Endodermal cell (in vitro differentiated cells): Measurements from ENCODE around the gene ANXA4. TPM values are rescaled to one million over a fixed set of nuclear protein-coding genes. Genes with fewer than 3 reads are reported as not detected.

Experiments
- DNase-seq: peaks from one replicate; pipeline ENCODE4 v3.0.0-alpha.2; 2017
- H3K27ac ChIP-seq: 2 replicates; pipeline ENCODE4 v1.5.1; 2013; ENCODE audit warnings: mild to moderate bottlenecking, low read depth, low read length, moderate library complexity
- H3K27me3 ChIP-seq: 2 replicates; pipeline ENCODE4 v1.6.1; 2013; ENCODE audit warnings: mild to moderate bottlenecking, low read length, moderate library complexity; ENCODE audit not compliant: insufficient read depth, control insufficient read depth, poor library complexity, severe bottlenecking
- H3K36me3 ChIP-seq: 2 replicates; pipeline ENCODE4 v1.7.0; 2013; ENCODE audit warnings: mild to moderate bottlenecking, low read length, moderate library complexity; ENCODE audit not compliant: control insufficient read depth, insufficient read depth
- H3K4me1 ChIP-seq: one replicate; pipeline ENCODE4 v1.7.0; 2013; ENCODE audit warnings: low read length; ENCODE audit not compliant: control insufficient read depth, insufficient read depth
- H3K4me3 ChIP-seq: 2 replicates; pipeline ENCODE4 v1.5.1; 2013; ENCODE audit warnings: mild to moderate bottlenecking, low read length, moderate library complexity
- H3K9ac ChIP-seq: 2 replicates; pipeline ENCODE4 v1.6.1; 2013; ENCODE audit warnings: mild to moderate bottlenecking, low read length, moderate library complexity; ENCODE audit not compliant: poor library complexity, severe bottlenecking; ENCODE audit errors: extremely low read depth
- H3K9me3 ChIP-seq: 2 replicates; pipeline ENCODE4 v1.6.1; 2013; ENCODE audit warnings: mild to moderate bottlenecking, low read length, moderate library complexity; ENCODE audit not compliant: control insufficient read depth
- H3K27ac Mint-ChIP-seq: 2 replicates; pipeline ENCODE4 v1.8.0; 2020; ENCODE audit warnings: mixed read lengths
- H3K27me3 Mint-ChIP-seq: 2 replicates; pipeline ENCODE4 v1.8.0; 2021; ENCODE audit warnings: mild to moderate bottlenecking, mixed read lengths; ENCODE audit not compliant: insufficient read depth
- H3K36me3 Mint-ChIP-seq: 2 replicates; pipeline ENCODE4 v1.8.0; 2020; ENCODE audit warnings: low read depth, mixed read lengths
- H3K4me1 Mint-ChIP-seq: 2 replicates; pipeline ENCODE4 v1.8.0; 2020; ENCODE audit warnings: mixed read lengths
- H3K4me3 Mint-ChIP-seq: 2 replicates; pipeline ENCODE4 v1.8.0; 2020; ENCODE audit warnings: mild to moderate bottlenecking, moderate library complexity, mixed read lengths
- H3K9me3 Mint-ChIP-seq: 2 replicates; pipeline ENCODE4 v1.8.0; 2020; ENCODE audit warnings: mild to moderate bottlenecking, mixed read lengths
- WGBS, 2 experiments: methylation state at CpG; one replicate each; pipeline versions ENCODE4 v1.1.5 to v1.1.7; 2013; ENCODE audit warnings: missing lambda C conversion rate in 2 of 2, mixed read lengths in 1 of 2; ENCODE audit not compliant: insufficient coverage in 1 of 2, insufficient read length in 1 of 2; 5-methylcytosine and 5-hydroxymethylcytosine counted together
- total RNA-seq, 2 donors: library from RNA; stranded (reverse); fragmentation: NEBNext Ultra II Directional in 1 of 2; extraction: Animal tissue kit (Norgen Biotek cat#: 25700) in 1 of 2; gene quantifications; 2 replicates in 1 of 2; 3 replicates in 1 of 2; pipeline ENCODE4 v1.2.1, GENCODE V29; 2021
- TF ChIP-seq, protein P1 (sequence below): fragments of 200-600 bp; sonication (generic); conservative IDR thresholded peaks from 2 replicates; pipeline ENCODE4 v1.5.0; 2021; ENCODE audit warnings: antibody characterized with exemption, mild to moderate bottlenecking

The ANXA4 gene
- total RNA-seq, 2 donors from 2014 or later, result 18.0 to 21.4 TPM

- Mint-ChIP-seq H3K27ac (no peak overlapping the region), H3K4me3 (no peak overlapping the region), H3K9me3 (peaks cover 2% of the 10 kb centered on the region), H3K27me3 (no peaks in the 10 kb centered on the region), H3K4me1 (peaks cover 18% of the 10 kb centered on the region), H3K36me3 (peaks cover 15% of the 10 kb centered on the region)
- TF ChIP-seq, protein P1, sequence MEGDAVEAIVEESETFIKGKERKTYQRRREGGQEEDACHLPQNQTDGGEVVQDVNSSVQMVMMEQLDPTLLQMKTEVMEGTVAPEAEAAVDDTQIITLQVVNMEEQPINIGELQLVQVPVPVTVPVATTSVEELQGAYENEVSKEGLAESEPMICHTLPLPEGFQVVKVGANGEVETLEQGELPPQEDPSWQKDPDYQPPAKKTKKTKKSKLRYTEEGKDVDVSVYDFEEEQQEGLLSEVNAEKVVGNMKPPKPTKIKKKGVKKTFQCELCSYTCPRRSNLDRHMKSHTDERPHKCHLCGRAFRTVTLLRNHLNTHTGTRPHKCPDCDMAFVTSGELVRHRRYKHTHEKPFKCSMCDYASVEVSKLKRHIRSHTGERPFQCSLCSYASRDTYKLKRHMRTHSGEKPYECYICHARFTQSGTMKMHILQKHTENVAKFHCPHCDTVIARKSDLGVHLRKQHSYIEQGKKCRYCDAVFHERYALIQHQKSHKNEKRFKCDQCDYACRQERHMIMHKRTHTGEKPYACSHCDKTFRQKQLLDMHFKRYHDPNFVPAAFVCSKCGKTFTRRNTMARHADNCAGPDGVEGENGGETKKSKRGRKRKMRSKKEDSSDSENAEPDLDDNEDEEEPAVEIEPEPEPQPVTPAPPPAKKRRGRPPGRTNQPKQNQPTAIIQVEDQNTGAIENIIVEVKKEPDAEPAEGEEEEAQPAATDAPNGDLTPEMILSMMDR, result peak; percentile 95
- WGBS, 2 experiments, result 29 to 41% methylated on average over 1 to 3 of the region's 3 CpGs
- no peaks in the 10 kb centered on the region for H3K4me1 ChIP-seq
- H3K27me3 ChIP-seq, result no peaks in the 10 kb centered on the region
- no peak overlapping the region for H3K9ac ChIP-seq
- H3K36me3 ChIP-seq, result no peaks in the 10 kb centered on the region
- DNase-seq, result peak; percentile 88
- H3K9me3 ChIP-seq, result no peaks in the 10 kb centered on the region
- H3K4me3 ChIP-seq, result no peak overlapping the region
- H3K27ac ChIP-seq, result no peak overlapping the region
Measured at GRCh38 chr2:69816923-69817542, 75.1 kb downstream of the ANXA4 start.

GRCh38 chr2:69817729-69818501 lies 76.0 kb downstream of the ANXA4 start:
- no peaks in the 10 kb centered on the region for H3K36me3 ChIP-seq
- Mint-ChIP-seq H3K4me1 (peaks cover 18% of the 10 kb centered on the region), H3K9me3 (peaks cover 2% of the 10 kb centered on the region), H3K4me3 (no peak overlapping the region), H3K27me3 (no peaks in the 10 kb centered on the region), H3K36me3 (peaks cover 17% of the 10 kb centered on the region), H3K27ac (no peak overlapping the region)
- H3K27me3 ChIP-seq, result no peaks in the 10 kb centered on the region
- no peak overlapping the region for H3K27ac ChIP-seq
- no peaks in the 10 kb centered on the region for H3K9me3 ChIP-seq
- no peak overlapping the region for H3K4me3 ChIP-seq
- DNase-seq, result no peak
- 89 to 94% methylated on average over 3 to 4 of the region's 4 CpGs for WGBS, 2 experiments
- no peak overlapping the region for H3K9ac ChIP-seq
- no peaks in the 10 kb centered on the region for H3K4me1 ChIP-seq
- TF ChIP-seq, protein P1, result no peak

DNA sequence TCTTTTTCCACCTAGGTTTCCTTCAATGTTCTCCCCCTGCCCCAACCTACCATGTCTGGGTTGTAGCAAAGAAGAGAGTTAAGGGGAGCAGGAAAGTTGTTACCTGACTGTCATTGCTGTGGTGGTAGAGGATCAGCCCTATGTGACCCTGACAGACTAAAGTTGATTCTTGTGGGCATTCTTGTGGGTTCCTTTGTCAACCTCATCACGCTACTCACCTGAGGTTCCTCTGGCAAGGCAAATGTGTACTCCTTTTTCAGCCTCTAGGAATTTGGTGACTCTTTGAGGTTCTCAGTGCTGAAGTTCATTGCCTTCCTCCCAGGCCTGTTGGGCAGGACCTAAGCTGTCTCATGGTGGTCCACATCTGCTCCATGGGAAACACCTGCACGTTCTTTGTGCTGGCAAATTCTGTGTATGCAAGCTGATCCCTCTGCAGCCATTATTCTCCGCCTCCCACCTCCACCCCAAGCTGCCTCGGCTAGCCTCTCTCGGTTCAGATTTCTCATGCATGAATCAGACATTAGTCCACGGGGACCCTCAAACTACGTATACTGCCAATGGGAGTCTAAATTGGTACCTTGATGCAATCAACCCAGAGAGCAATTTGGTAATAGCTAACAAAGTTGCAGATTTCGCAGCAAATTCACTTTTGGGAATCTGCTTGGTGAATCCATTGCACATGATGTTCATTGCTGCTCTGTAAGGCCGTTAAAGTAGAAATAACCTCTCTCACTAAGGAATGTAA lies 86.0 kb downstream of the ANXA4 start:
- 91 to 98% methylated on average over 9 of the region's 9 CpGs for WGBS, 2 experiments
- Histone ChIP-seq H3K27me3 (no peaks in the 10 kb centered on the region), H3K9me3 (no peaks in the 10 kb centered on the region), H3K4me3 (peak overlapping the region; percentile 83), H3K36me3 (peaks cover 6% of the 10 kb centered on the region), H3K9ac (no peak overlapping the region), H3K27ac (no peak overlapping the region), H3K4me1 (no peaks in the 10 kb centered on the region)
- Mint-ChIP-seq H3K9me3 (no peaks in the 10 kb centered on the region), H3K27ac (peak overlapping the region; percentile 97), H3K36me3 (peaks cover 6% of the 10 kb centered on the region), H3K4me3 (peak overlapping the region; percentile 85), H3K4me1 (peaks cover 7% of the 10 kb centered on the region), H3K27me3 (no peaks in the 10 kb centered on the region)
- TF ChIP-seq, protein P1, result no peak
- no peak for DNase-seq
